ENCODE data around the gene KLC4.
"Not testable (repeated sequence)": the region's sequence is repeated elsewhere in the genome, so short reads cannot be mapped to it uniquely, and the experiment has no call there.

KLC4 gene

GRCh38 chr6:43093436-43094289, 34.2 kb downstream of the KLC4 start:
- DNase-seq (ENCODE audit: low spot score): no peak

GRCh38 chr6:43095939-43096338, 36.5 kb downstream of the KLC4 start:
- DNase-seq (ENCODE audit: low spot score): no peak

GRCh38 chr6:43096451-43097097, 37.1 kb downstream of the KLC4 start:
- DNase-seq (ENCODE audit: low spot score): no peak

GRCh38 chr6:43097098-43097489, 37.7 kb downstream of the KLC4 start:
- no peak for DNase-seq (ENCODE audit: low spot score)

- no peak for DNase-seq (ENCODE audit: low spot score)
These were observed 38.1 kb downstream of the KLC4 start for GRCh38 chr6:43097502-43097901.

- DNase-seq (ENCODE audit: low spot score): no peak
These were observed 42.1 kb downstream of the KLC4 start for GRCh38 chr6:43101497-43101896.

- DNase-seq (ENCODE audit: low spot score): no peak
These were observed 43.9 kb downstream of the KLC4 start for GRCh38 chr6:43103253-43103876.

- DNase-seq (ENCODE audit: low spot score): no peak
These were observed 46.2 kb downstream of the KLC4 start for GRCh38 chr6:43105538-43106222.

- DNase-seq (ENCODE audit: low spot score): no peak
These were observed 48.1 kb downstream of the KLC4 start for GRCh38 chr6:43107344-43108062.

- no peak for DNase-seq (ENCODE audit: low spot score)
These were observed 54.2 kb downstream of the KLC4 start for GRCh38 chr6:43113431-43114260.

- no peak for DNase-seq (ENCODE audit: low spot score)
These were observed 55.9 kb downstream of the KLC4 start for GRCh38 chr6:43115365-43115764.

- not testable (repeated sequence) for DNase-seq (ENCODE audit: low spot score)
These were observed 58.0 kb downstream of the KLC4 start for GRCh38 chr6:43117466-43117865.

- no peak for DNase-seq (ENCODE audit: low spot score)
These were observed 60.1 kb downstream of the KLC4 start for GRCh38 chr6:43119482-43119881.

- no peak for DNase-seq (ENCODE audit: low spot score)
These were observed 60.8 kb downstream of the KLC4 start for GRCh38 chr6:43120101-43120763.

GRCh38 chr6:43120944-43121913, 61.8 kb downstream of the KLC4 start:
- DNase-seq (ENCODE audit: low spot score): no peak

GRCh38 chr6:43122146-43122545, 62.7 kb downstream of the KLC4 start:
- no peak for DNase-seq (ENCODE audit: low spot score)

- no peak for DNase-seq (ENCODE audit: low spot score)
These were observed 64.3 kb downstream of the KLC4 start for GRCh38 chr6:43123461-43124314.

GRCh38 chr6:43124481-43124880, 65.0 kb downstream of the KLC4 start:
- DNase-seq (ENCODE audit: low spot score): no peak
